ENCODE data around the gene FGFRL1. TPM values are rescaled to one million over a fixed set of nuclear protein-coding genes. Genes with fewer than 3 reads are reported as not detected.

Gene FGFRL1
- total RNA-seq, 2 experiments from 2014 or later, result 17.6 to 23.5 TPM

GRCh38 chr4:1024882-1025545 is 13.6 kb downstream of the FGFRL1 start:
- intact Hi-C loops (cut with DNase I, micrococcal nuclease), result no loop called here
- ATAC-seq (no peak), DNase-seq (no peak)
- Mint-ChIP-seq H3K27me3 (no peaks in the 10 kb centered on the region), H3K36me3 (ENCODE audit: low read depth) (peaks cover 11% of the 10 kb centered on the region), H3K9me3 (ENCODE audit: low read depth) (no peaks in the 10 kb centered on the region), H3K27ac (no peak overlapping the region), H3K4me3 (no peak overlapping the region), H3K4me1 (peaks cover 5% of the 10 kb centered on the region)
- POLR2A ChIA-PET, result no interaction called here
- CTCF ChIA-PET, result no interaction called here

- ChIA-PET POLR2A (no interaction called here), CTCF (no interaction called here)
- peaks cover 11% of the 10 kb centered on the region for H3K36me3 Mint-ChIP-seq (ENCODE audit: low read depth)
- ATAC-seq (peak; percentile 95), DNase-seq (peak; percentile 79)
- H3K27me3 Mint-ChIP-seq, result no peaks in the 10 kb centered on the region
- H3K4me1 Mint-ChIP-seq, result peaks cover 5% of the 10 kb centered on the region
- H3K9me3 Mint-ChIP-seq (ENCODE audit: low read depth), result no peaks in the 10 kb centered on the region
- intact Hi-C loops (cut with DNase I, micrococcal nuclease), result loop anchor here in 1 of 2 experiments (1.0 kb wide), 1 partner anchor 14 kb away; no protein-coding TSS in a partner anchor
- no peak overlapping the region for H3K4me3 Mint-ChIP-seq
- no peak overlapping the region for H3K27ac Mint-ChIP-seq
Observed at GRCh38 chr4:1026115-1026514, 14.7 kb downstream of the FGFRL1 start.

GRCh38 chr4:1027219-1027914 is 15.9 kb downstream of the FGFRL1 start:
- H3K4me1 Mint-ChIP-seq, result peaks cover 5% of the 10 kb centered on the region
- no peak for DNase-seq
- no peak for ATAC-seq
- H3K9me3 Mint-ChIP-seq (ENCODE audit: low read depth), result no peaks in the 10 kb centered on the region
- ChIA-PET CTCF (no interaction called here), POLR2A (no interaction called here)
- H3K4me3 Mint-ChIP-seq, result no peak overlapping the region
- intact Hi-C loops (cut with DNase I, micrococcal nuclease), result no loop called here
- H3K27ac Mint-ChIP-seq, result no peak overlapping the region
- peaks cover 11% of the 10 kb centered on the region for H3K36me3 Mint-ChIP-seq (ENCODE audit: low read depth)
- no peaks in the 10 kb centered on the region for H3K27me3 Mint-ChIP-seq

GRCh38 chr4:1027915-1028238 is 16.5 kb downstream of the FGFRL1 start:
- intact Hi-C loops (cut with DNase I, micrococcal nuclease), result no loop called here
- ChIA-PET CTCF (no interaction called here), POLR2A (no interaction called here)
- Mint-ChIP-seq H3K27ac (no peak overlapping the region), H3K4me3 (no peak overlapping the region), H3K27me3 (no peaks in the 10 kb centered on the region), H3K4me1 (peaks cover 5% of the 10 kb centered on the region), H3K36me3 (ENCODE audit: low read depth) (peaks cover 11% of the 10 kb centered on the region), H3K9me3 (ENCODE audit: low read depth) (no peaks in the 10 kb centered on the region)
- ATAC-seq (no peak), DNase-seq (no peak)

- CTCF ChIA-PET, result no interaction called here
- intact Hi-C loops (cut with DNase I, micrococcal nuclease), result no loop called here
- Mint-ChIP-seq H3K4me1 (peaks cover 5% of the 10 kb centered on the region), H3K4me3 (no peak overlapping the region), H3K27me3 (no peaks in the 10 kb centered on the region), H3K36me3 (ENCODE audit: low read depth) (peaks cover 11% of the 10 kb centered on the region), H3K9me3 (ENCODE audit: low read depth) (no peaks in the 10 kb centered on the region), H3K27ac (no peak overlapping the region)
- ATAC-seq, result no peak
- no peak for DNase-seq
- POLR2A ChIA-PET, result no interaction called here
Observed at GRCh38 chr4:1028574-1029220, 17.3 kb downstream of the FGFRL1 start.

- Mint-ChIP-seq H3K4me3 (no peak overlapping the region), H3K4me1 (peaks cover 5% of the 10 kb centered on the region), H3K27ac (no peak overlapping the region), H3K36me3 (ENCODE audit: low read depth) (peaks cover 11% of the 10 kb centered on the region), H3K27me3 (no peaks in the 10 kb centered on the region), H3K9me3 (ENCODE audit: low read depth) (no peaks in the 10 kb centered on the region)
- CTCF ChIA-PET, result interaction anchor here (0.5 kb wide), 1 partner anchor 717 kb away, joined by 3 read pairs; no protein-coding TSS in a partner anchor
- ATAC-seq (no peak), DNase-seq (no peak)
- POLR2A ChIA-PET, result no interaction called here
- intact Hi-C loops (cut with DNase I, micrococcal nuclease), result no loop called here
Observed at GRCh38 chr4:1029529-1029928, 18.1 kb downstream of the FGFRL1 start.

- POLR2A ChIA-PET, result no interaction called here
- Mint-ChIP-seq H3K4me1 (peaks cover 5% of the 10 kb centered on the region), H3K27ac (no peak overlapping the region), H3K36me3 (ENCODE audit: low read depth) (peaks cover 11% of the 10 kb centered on the region), H3K27me3 (no peaks in the 10 kb centered on the region), H3K4me3 (no peak overlapping the region), H3K9me3 (ENCODE audit: low read depth) (no peaks in the 10 kb centered on the region)
- CTCF ChIA-PET, result interaction anchor here (0.5 kb wide), 1 partner anchor 717 kb away, joined by 3 read pairs; no protein-coding TSS in a partner anchor
- no peak for ATAC-seq
- DNase-seq, result no peak
- intact Hi-C loops (cut with DNase I, micrococcal nuclease), result no loop called here
Observed at GRCh38 chr4:1030031-1030430, 18.6 kb downstream of the FGFRL1 start.

GRCh38 chr4:1030559-1030958 is 19.1 kb downstream of the FGFRL1 start:
- Mint-ChIP-seq H3K36me3 (ENCODE audit: low read depth) (peaks cover 6% of the 10 kb centered on the region), H3K4me1 (peaks cover 5% of the 10 kb centered on the region), H3K9me3 (ENCODE audit: low read depth) (no peaks in the 10 kb centered on the region), H3K4me3 (no peak overlapping the region), H3K27me3 (no peaks in the 10 kb centered on the region), H3K27ac (no peak overlapping the region)
- intact Hi-C loops (cut with DNase I, micrococcal nuclease), result no loop called here
- ChIA-PET CTCF (no interaction called here), POLR2A (no interaction called here)
- no peak for DNase-seq
- no peak for ATAC-seq

- intact Hi-C loops (cut with DNase I, micrococcal nuclease), result no loop called here
- no peak overlapping the region for H3K4me3 Mint-ChIP-seq
- ChIA-PET POLR2A (no interaction called here), CTCF (no interaction called here)
- no peak for DNase-seq
- H3K4me1 Mint-ChIP-seq, result no peaks in the 10 kb centered on the region
- ATAC-seq, result no peak
- no peaks in the 10 kb centered on the region for H3K27me3 Mint-ChIP-seq
- H3K36me3 Mint-ChIP-seq (ENCODE audit: low read depth), result no peaks in the 10 kb centered on the region
- H3K9me3 Mint-ChIP-seq (ENCODE audit: low read depth), result no peaks in the 10 kb centered on the region
- H3K27ac Mint-ChIP-seq, result no peak overlapping the region
Observed at GRCh38 chr4:1031346-1031745, 19.9 kb downstream of the FGFRL1 start.

GRCh38 chr4:1031956-1032795 is 20.8 kb downstream of the FGFRL1 start:
- no peaks in the 10 kb centered on the region for H3K27me3 Mint-ChIP-seq
- H3K36me3 Mint-ChIP-seq (ENCODE audit: low read depth), result no peaks in the 10 kb centered on the region
- ChIA-PET POLR2A (no interaction called here), CTCF (no interaction called here)
- H3K27ac Mint-ChIP-seq, result no peak overlapping the region
- H3K4me1 Mint-ChIP-seq, result no peaks in the 10 kb centered on the region
- no peaks in the 10 kb centered on the region for H3K9me3 Mint-ChIP-seq (ENCODE audit: low read depth)
- peak; percentile 28 for ATAC-seq
- DNase-seq, result peak; percentile 35
- intact Hi-C loops (cut with DNase I, micrococcal nuclease), result no loop called here
- no peak overlapping the region for H3K4me3 Mint-ChIP-seq

- CTCF ChIA-PET, result no interaction called here
- no peaks in the 10 kb centered on the region for H3K27me3 Mint-ChIP-seq
Observed at GRCh38 chr4:1032861-1033260, 21.4 kb downstream of the FGFRL1 start.

More at GRCh38 chr4:1032861-1033260, 21.4 kb downstream of the FGFRL1 start:
- Mint-ChIP-seq H3K36me3 (ENCODE audit: low read depth) (no peaks in the 10 kb centered on the region), H3K4me1 (no peaks in the 10 kb centered on the region), H3K4me3 (no peak overlapping the region), H3K9me3 (ENCODE audit: low read depth) (no peaks in the 10 kb centered on the region), H3K27ac (no peak overlapping the region)
- DNase-seq, result no peak
- intact Hi-C loops (cut with DNase I, micrococcal nuclease), result no loop called here
- ATAC-seq, result no peak
- POLR2A ChIA-PET, result no interaction called here

Measured in activated CD4-positive, alpha-beta T cell treated with anti-CD3 and anti-CD28 coated beads for 36 hours (primary cell).